Measurements from ENCODE around the gene NUTM1. TPM values are rescaled to one million over a fixed set of nuclear protein-coding genes. Genes with fewer than 3 reads are reported as not detected.

NUTM1 gene, protein sequence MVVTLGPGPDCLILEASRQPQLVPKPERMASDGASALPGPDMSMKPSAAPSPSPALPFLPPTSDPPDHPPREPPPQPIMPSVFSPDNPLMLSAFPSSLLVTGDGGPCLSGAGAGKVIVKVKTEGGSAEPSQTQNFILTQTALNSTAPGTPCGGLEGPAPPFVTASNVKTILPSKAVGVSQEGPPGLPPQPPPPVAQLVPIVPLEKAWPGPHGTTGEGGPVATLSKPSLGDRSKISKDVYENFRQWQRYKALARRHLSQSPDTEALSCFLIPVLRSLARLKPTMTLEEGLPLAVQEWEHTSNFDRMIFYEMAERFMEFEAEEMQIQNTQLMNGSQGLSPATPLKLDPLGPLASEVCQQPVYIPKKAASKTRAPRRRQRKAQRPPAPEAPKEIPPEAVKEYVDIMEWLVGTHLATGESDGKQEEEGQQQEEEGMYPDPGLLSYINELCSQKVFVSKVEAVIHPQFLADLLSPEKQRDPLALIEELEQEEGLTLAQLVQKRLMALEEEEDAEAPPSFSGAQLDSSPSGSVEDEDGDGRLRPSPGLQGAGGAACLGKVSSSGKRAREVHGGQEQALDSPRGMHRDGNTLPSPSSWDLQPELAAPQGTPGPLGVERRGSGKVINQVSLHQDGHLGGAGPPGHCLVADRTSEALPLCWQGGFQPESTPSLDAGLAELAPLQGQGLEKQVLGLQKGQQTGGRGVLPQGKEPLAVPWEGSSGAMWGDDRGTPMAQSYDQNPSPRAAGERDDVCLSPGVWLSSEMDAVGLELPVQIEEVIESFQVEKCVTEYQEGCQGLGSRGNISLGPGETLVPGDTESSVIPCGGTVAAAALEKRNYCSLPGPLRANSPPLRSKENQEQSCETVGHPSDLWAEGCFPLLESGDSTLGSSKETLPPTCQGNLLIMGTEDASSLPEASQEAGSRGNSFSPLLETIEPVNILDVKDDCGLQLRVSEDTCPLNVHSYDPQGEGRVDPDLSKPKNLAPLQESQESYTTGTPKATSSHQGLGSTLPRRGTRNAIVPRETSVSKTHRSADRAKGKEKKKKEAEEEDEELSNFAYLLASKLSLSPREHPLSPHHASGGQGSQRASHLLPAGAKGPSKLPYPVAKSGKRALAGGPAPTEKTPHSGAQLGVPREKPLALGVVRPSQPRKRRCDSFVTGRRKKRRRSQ
- total RNA-seq: not detected in 2 replicates

DNA sequence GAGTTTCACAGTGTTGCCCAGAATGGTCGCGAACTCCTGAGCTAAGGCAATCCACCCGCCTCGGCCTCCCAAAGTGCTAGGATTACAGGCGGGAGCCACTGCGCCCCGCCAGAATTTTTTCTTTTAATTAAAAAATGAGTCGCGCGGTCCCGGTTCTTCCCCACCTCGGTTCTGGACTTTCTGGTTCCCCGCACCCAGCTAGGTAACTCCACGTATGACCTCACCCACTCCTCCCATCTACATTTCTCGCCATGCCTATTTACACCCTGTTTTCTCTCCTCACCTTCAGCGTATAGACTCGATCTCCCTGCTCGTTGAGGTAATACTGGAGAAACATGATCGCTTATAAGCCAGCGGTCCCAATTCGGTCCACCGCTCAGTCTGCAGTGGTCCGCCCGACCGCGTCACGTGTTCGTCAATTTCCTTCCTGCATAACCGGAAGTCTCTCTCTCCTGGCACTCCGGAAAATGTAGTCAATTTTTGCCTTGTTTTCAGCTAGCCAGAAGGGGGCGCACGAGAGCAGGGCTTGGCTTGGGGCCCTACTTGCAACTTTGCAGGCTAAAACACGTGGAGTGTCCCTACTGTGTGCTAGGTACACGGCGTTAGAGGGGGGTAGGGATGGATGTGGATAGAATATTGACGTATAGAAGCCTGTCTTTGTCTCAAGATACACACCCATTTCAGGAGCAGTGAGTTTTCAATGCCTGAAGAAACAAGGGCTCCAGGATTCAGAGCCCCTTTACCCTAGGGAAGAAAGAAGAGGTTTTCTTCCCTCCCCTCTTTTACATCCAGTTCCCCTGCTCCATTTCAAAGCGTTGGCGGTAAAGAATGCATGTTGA lies at the start of gene NUTM1, which contains the start of gene NOP10:
Gene NUTM1 (plus strand): TSS at position 579 of the 839 bp plus-strand sequence. CDS start 382 bp downstream, outside the sequence.
Gene NOP10 (minus strand): TSS at position 400 of the 839 bp plus-strand sequence. CDS start 63 bp downstream, at position 337.
- peak; percentile 86 for DNase-seq (ENCODE audit: low read depth, low spot score)

DNA sequence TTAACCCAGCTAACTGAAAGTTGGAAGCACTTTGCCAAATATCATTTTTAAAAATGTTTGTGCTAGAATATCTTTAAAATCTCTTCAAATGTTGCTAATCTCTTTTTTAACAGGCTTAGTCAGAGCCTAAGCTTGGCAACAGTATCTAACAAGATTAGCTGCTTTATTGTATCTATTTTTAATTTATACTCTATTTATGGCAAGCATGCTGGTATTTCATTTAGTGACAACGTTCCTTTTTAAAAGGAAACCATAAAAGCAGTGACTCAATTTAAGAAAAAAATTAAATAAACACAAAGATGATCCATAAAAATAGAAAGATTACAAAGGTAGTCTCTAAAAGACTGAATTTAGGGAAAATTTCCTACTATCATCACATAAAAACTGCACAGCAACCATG lies 46.1 kb upstream of the NUTM1 start:
- DNase-seq (ENCODE audit: low read depth, low spot score): no peak

DNA sequence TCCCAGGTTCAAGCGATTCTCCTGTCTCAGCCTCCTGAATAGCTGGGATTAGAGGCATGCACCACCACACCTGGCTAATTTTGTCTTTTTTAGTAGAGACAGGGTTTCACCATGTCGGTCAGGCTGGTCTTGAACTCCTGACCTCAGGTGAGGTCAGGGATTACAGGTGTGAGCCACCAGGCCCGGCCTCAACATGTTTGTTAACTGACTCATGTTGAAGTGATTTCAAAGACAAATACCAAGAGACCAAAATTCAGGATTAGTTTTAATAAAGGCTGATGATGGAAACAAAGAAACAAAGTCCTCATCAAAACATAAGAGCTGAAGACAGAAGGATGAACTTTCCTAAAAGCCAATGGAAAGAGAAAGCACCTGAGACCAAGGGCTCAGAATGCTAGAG lies 42.1 kb upstream of the NUTM1 start:
- DNase-seq (ENCODE audit: low read depth, low spot score): no peak

DNA sequence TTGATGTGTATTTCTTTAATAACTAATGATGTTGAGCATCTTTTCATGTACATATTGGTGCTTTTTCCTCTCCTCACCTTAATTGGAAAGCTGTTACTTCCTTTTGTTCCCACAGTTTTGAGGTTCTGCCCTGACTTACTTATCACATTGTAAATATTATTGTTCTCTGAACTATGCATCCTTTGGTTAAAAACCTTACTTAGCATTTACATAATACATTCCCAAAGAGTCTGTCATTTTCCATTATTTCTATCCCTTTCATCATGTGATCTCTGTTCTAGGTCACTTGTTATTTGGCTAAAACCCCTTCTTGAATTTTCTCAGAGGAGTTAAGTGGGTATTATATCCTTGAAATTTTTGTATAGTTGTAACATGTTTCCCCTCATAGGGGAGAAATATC lies 38.5 kb upstream of the NUTM1 start:
- DNase-seq (ENCODE audit: low read depth, low spot score): no peak

DNA sequence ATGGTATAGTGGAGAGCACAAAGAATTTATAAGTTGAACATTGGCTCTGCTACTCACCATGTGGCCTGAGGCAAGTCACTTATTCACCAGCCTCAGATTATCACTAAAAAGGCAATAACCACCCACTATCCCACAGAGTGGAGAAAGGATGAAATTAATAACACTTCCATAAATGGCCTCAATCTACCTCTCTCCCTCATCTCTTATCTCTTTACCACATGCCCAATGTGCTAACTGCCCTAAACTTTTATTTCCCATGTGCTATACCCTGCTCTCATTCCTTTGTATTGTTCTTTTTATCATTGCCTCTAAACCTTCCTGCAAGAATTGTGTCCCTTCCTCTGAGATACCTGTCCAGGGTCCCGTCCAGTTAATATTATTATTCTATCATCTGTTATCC lies 31.6 kb upstream of the NUTM1 start:
- no peak for DNase-seq (ENCODE audit: low read depth, low spot score)

DNA sequence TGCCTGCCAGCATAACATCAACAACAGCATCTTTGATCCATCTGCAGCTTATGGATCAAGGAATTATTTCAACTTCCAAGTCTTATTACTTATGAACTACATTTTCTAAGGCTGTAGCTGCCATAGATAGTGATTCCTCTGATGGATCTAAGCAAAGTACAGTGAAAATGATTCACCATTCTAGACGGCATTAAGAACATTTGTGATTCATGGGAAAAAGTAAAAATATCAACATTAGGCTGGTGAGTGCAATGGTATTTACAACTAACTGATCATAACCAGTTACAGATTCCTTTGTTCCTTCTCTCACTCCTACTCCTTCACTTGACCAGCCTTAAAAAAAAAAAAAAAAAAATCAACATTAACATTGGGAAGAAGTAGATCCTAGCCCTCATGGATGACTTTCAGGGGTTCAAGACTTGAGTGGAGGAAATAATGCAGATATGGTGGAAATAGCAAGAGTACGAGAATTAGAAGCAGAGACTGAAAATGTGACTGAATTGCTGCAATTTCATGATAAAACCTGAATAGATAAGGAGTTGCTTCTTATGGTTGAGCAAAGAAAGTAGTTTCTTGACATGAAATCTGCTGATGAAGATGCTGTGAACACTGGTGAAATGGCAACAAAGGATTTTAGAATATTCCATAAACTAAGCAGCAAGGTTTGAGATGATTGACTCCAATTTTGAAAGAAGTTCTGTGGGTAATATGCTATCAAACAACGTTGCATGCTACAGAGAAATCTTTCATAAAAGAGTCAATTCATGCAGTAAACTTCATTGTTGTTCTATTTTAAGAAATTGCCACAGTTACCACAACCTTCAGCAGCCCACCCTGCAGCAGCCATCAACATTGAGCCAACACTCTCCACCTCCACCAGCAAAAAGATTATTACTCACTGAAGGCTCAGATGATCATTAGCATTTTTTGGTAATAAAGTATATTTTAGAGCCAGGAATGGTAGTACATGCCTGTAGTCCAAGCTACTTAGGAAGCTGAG lies 28.3 kb upstream of the NUTM1 start:
- DNase-seq (ENCODE audit: low read depth, low spot score): no peak

DNA sequence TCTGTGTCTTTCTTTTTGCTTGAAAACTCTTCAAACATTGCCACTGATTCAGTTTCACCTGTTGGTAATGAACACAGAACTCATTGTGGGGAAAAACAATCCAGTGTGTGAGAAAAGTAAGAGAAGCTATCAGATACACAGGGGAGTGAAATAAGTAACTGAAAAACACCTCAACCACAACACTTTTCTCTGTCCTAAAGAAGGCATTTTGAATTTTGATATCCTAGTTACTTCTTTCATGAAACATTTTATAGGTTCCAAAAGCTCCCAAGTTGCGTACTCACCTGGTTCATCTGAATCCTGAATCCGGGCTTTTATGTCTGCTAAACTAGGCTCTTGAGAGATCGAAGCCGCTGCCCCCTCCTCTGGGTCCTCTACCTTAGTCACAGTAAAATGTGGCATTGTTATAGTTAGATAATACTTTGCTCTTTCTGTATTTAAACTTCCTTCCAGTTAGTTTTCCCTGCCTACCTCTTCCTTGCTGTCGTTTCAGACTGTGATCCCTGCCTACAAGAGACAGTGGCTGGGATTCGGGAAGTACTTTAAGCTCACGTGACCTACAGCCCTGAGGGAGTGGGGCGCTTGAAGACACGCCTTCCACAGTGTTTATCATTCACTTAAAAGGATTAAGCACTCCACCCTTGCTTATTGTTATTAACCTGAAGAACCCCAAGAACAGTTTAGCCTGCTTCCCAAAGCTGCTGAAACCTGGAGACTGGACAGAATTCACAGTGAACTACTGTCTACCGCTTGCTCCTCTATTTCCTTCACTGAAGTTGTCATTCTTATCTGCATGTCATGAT lies 24.6 kb upstream of the NUTM1 start:
- DNase-seq (ENCODE audit: low read depth, low spot score): no peak

DNA sequence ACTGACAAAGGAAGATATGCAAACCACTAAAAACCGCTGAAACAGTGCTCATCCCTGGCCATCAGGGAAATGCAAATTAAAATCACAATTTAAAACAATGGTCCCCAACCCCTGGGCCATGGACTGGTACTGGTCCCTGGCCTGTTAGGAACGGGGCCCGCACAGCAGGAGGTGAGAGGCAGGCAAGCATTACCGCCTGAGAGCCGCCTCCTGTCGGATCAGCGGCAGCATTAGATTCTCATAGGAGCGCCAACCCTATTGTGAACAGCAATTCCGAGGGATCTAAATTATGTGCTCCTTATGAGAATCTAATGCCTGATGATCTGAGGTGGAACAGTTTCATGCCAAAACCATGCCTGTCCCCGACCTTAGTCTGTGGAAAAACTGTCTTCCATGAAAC lies 19.9 kb upstream of the NUTM1 start:
- no peak for DNase-seq (ENCODE audit: low read depth, low spot score)

DNA sequence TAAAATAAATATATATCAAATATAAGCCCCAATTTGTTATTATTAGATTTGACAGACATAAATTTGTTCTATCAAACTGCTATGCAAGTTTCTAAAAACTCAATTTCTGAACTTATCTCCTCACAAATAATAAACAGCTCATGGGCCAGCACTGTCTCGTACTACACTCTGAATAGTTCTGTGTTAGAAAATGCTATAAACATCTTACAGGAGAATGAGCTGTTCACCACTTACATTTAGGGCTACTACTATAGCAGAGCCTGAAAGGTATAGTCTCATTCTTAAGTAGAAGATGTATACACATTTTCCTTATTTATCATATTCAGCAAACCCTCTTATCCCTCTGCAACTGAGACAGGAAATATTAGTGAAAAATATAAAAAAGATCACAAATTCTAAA lies 18.2 kb upstream of the NUTM1 start:
- DNase-seq (ENCODE audit: low read depth, low spot score): no peak

DNA sequence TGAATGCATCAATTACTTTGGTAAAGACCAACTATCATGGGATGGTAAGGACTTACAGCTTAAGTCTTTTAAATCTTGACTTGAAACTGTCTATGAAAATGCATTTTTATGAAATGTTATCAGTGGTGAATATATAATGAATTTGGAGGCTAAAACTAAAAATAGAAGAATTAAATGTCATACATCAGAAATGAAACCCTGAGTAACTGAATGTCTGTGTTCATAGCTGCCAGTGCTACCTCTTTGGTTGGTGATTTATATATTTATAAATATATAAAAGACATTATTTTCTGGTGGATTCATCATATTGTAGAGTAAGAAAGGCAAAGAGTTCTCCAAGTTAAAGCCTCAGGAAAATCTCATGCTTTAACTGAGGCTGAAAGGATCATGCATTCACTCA lies 17.7 kb upstream of the NUTM1 start:
- DNase-seq (ENCODE audit: low read depth, low spot score): no peak

DNA sequence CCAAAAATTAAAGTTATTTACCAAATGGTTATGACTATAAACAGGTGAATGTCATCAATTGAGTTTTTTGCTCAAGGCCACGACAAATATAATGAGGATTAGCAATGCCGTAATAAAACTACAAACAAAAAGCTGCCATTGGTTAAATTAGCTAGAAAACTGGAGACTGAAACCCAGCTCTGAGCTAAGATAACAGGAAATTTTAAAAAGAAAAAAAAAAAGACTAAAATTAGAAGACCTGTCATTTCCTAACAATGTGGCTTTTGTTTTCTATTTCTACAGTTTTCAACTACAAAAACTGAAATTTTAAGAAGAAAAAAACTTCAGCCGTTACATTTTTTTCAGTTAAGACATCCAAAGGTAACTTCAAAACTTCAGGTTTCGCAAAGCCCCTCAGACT lies 15.2 kb upstream of the NUTM1 start:
- no peak for DNase-seq (ENCODE audit: low read depth, low spot score)

DNA sequence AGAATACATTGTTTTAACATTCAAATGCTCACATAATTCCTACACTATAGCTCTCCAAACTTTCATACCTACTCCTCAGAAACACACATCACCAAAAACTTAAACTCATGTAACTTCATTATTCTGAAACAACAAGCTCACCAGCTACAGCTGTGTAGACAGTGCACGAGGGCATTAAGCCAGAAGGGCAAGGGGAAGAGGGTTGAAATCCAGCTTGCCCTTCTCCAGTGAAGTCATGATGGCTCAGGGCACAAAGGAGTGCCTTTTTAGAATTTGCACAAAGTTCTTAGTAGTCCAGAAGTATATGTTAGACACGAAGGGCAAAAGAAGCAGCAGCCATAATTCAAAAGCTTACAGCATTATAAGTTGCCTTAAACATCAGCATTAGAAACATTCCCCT lies 14.1 kb upstream of the NUTM1 start:
- no peak for DNase-seq (ENCODE audit: low read depth, low spot score)

DNA sequence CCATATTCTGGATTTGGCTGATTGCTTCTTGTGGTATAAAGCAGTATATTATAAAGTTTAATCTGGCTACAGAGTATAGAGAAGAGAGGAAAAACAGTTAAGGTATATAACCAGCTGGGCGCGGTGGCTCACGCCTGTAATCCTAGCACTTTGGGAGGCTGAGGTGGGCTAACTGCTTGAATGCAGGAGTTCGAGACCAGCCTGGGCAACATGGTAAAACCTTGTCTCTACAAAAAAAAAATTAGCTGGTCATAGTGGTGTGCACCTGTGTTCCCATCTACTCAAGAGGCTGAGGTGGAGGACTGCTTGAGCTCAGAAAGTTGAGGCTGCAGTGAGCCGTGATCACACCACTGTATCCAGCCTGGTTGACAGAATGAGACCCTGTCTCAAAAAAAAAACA lies 12.8 kb upstream of the NUTM1 start:
- no peak for DNase-seq (ENCODE audit: low read depth, low spot score)

DNA sequence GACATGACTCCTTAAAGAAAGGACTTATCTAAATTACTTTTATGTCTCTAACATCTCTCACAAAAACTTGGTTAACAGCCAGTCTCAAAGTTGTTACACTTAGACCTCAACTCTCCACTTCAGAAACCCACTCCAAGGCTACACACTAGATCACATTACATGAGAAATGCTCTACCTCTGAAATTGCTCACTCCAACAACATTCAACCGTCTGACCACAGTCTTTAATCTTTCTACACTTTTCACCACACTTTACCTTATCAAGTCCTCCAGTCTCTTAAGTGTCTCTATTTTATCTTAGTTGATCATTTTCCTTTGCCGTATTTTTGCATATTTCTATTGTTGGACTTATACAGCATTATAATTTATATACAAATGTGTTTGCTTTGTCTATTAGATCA lies 11.3 kb upstream of the NUTM1 start:
- DNase-seq (ENCODE audit: low read depth, low spot score): no peak

DNA sequence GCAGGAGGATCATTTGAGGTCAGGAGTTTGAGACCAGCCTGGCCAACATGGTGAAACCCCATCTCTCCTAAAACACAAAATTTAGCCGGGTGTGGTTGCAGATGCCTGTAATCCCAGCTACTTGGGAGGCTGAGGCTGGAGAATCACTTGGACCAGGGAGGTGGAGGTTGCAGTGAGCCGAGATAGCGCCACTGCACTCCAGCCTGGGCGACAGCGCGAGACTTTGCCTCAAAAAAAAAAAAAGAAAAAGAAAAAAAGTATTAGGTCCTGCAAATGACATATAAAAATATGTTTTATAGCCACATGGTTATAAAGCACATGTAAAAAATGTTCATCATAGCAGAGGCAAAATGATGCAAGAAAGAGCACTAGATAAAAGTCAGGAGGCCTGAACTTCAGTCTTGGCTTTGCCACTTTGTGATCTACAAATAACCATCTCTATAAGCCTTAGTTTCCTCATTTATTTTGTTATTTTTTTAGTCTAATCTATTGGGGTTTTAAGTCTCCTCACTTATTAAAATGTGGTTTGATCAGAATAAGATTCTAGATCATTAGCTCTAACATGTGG lies 10.5 kb upstream of the NUTM1 start:
- no peak for DNase-seq (ENCODE audit: low read depth, low spot score)

DNA sequence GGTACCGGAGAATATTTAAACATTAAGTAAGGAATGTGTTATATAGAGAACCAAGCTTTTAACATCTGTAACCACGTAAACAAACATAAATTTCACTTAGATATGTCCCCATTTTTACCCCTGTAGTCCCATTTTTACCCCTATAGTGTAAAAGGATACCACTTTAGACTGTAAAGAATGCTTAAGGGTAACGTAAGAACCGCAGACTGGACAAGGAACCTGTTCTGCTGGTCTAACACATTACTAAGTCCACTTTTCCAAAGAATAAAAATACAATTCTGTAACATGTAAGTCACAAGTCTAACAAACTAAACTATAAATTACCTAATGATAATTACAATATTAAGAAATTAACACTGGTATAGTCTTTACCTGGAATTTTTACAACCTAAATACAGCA lies 8.4 kb upstream of the NUTM1 start:
- no peak for DNase-seq (ENCODE audit: low read depth, low spot score)

DNA sequence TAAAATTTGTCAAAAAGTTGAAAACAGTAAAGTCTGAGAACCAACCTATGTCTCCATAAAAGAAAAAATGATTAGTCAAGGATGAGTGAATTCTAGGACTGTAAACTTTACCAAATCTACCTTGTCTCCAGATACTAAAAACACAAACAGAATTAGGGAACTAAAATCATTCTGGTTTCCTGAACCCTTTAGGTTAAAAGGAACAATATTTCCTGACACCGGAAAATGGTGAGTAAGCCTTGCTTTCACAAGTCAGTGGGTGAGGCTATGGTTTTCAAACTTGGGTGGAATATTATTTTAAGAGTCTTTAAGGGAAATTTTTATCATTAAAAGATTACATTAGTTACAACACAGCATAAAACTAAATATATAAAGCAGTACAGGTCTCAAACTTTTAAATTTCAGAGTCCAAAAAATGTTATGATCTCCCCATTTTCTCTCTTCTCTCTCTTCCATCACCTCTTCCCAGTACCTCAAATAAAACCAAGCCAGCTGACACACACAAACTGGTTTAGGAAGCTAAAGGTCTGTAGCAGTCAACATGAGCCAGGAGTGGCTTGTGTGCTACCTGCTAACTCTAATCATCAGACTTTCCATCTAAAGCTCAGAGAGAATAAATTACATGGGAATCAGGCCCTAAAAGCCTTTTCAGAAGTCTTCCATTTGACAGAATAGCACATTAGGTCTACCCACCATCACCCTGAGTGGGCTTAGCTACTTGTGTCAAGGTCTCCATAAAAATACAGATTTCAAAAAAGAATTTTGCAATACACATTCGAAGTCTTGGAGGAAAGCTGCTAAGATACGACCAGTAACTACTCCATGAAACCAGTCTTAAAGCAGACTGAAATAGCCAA lies 7.7 kb upstream of the NUTM1 start:
- no peak for DNase-seq (ENCODE audit: low read depth, low spot score)
